HEK293 (cell line): ENCODE results near the gene TMEM72.

Source experiments
- CTCF ChIA-PET: fragments of 350-600 bp; formaldehyde crosslinking; extraction: SDS; loops from one replicate; lab custom pipeline; 2021; ENCODE audit warnings: antibody characterized with exemption; lab: Yijun Ruan, JAX
- POLR2A ChIA-PET: fragments of 300-600 bp; formaldehyde crosslinking; extraction: SDS; loops from one replicate; lab custom pipeline; 2020; ENCODE audit warnings: antibody characterized with exemption, inconsistent platforms; lab: Yijun Ruan, JAX
- H3K27ac ChIP-seq: fragments of 200-500 bp; sonication (Bioruptor generic); 2 replicates; pipeline ENCODE4 v1.5.1; 2014; ENCODE audit warnings: low read depth, low read length, control low read depth, inconsistent platforms; ENCODE audit errors: extremely low read depth
- H3K36me3 ChIP-seq, 2 experiments: fragments of 200-500 bp in 1 of 2; sonication (Bioruptor generic) in 1 of 2; 1 replicate in 1 of 2; 2 replicates in 1 of 2; pipeline ENCODE4 v1.5.1; 2014 to 2017; ENCODE audit warnings: inconsistent platforms in 2 of 2, low read length in 2 of 2; ENCODE audit not compliant: control insufficient read depth in 2 of 2, insufficient read depth in 1 of 2
- H3K4me1 ChIP-seq: fragments of 200-500 bp; sonication (Bioruptor generic); 2 replicates; pipeline ENCODE4 v1.5.1; 2014; ENCODE audit warnings: mild to moderate bottlenecking, low read length, inconsistent platforms; ENCODE audit not compliant: control insufficient read depth, insufficient read depth
- H3K4me3 ChIP-seq: 2 replicates; pipeline ENCODE4 v1.5.1; 2011; ENCODE audit warnings: low read depth, mild to moderate bottlenecking, control low read depth, low read length, moderate library complexity
- H3K9me3 ChIP-seq: fragments of 200-500 bp; sonication (Bioruptor generic); 2 replicates; pipeline ENCODE4 v1.5.1; 2014; ENCODE audit warnings: low read depth, low read length, inconsistent platforms; ENCODE audit not compliant: control insufficient read depth, insufficient read depth
- TCF7L2 ChIP-seq: IDR thresholded peaks from 2 replicates; pipeline ENCODE4 v1.6.1; 2011; ENCODE audit warnings: low read depth, mild to moderate bottlenecking, inconsistent platforms, low read length, moderate library complexity, borderline replicate concordance
- YY1 ChIP-seq: fragments of 450-650 bp; formaldehyde crosslinking; IDR thresholded peaks from 2 replicates; pipeline ENCODE4 v1.5.1; 2018; ENCODE audit warnings: missing biosample characterization, missing genetic modification characterization
- ZFP3 ChIP-seq: fragments of 450-650 bp; formaldehyde crosslinking; IDR thresholded peaks from 2 replicates; pipeline ENCODE4 v1.5.1; 2016; ENCODE audit warnings: low read depth, missing biosample characterization, missing genetic modification characterization
- ZFP69B ChIP-seq: fragments of 450-650 bp; formaldehyde crosslinking; IDR thresholded peaks from 2 replicates; pipeline ENCODE4 v1.5.1; 2016; ENCODE audit warnings: missing biosample characterization, missing genetic modification characterization
- ZNF146 ChIP-seq: fragments of 450-650 bp; formaldehyde crosslinking; IDR thresholded peaks from 2 replicates; pipeline ENCODE4 v1.5.1; 2016; ENCODE audit warnings: missing biosample characterization, missing genetic modification characterization
- ZNF324 ChIP-seq: fragments of 450-650 bp; formaldehyde crosslinking; IDR thresholded peaks from 2 replicates; pipeline ENCODE4 v1.5.1; 2016; ENCODE audit warnings: missing biosample characterization, missing genetic modification characterization
- ZNF391 ChIP-seq: fragments of 450-650 bp; formaldehyde crosslinking; IDR thresholded peaks from 2 replicates; pipeline ENCODE4 v1.5.1; 2016; ENCODE audit warnings: low read depth, missing biosample characterization, missing genetic modification characterization, borderline replicate concordance
- ZNF404 ChIP-seq: fragments of 450-650 bp; formaldehyde crosslinking; IDR thresholded peaks from 2 replicates; pipeline ENCODE4 v1.5.1; 2017; ENCODE audit warnings: missing biosample characterization, missing genetic modification characterization
- ZNF426 ChIP-seq: fragments of 450-650 bp; formaldehyde crosslinking; IDR thresholded peaks from 2 replicates; pipeline ENCODE4 v1.5.1; 2017; ENCODE audit warnings: missing biosample characterization, missing genetic modification characterization, mild to moderate bottlenecking, inconsistent platforms, moderate library complexity
- ZNF571 ChIP-seq: fragments of 450-650 bp; formaldehyde crosslinking; IDR thresholded peaks from 2 replicates; pipeline ENCODE4 v1.5.0; 2017; ENCODE audit warnings: missing biosample characterization, missing genetic modification characterization
- ZNF585B ChIP-seq: fragments of 450-650 bp; formaldehyde crosslinking; IDR thresholded peaks from 2 replicates; pipeline ENCODE4 v1.5.1; 2016; ENCODE audit warnings: missing biosample characterization, missing genetic modification characterization
- ZNF626 ChIP-seq: fragments of 450-650 bp; sonication (Bioruptor Pico); formaldehyde crosslinking; IDR thresholded peaks from 2 replicates; pipeline ENCODE4 v1.5.1; 2018; ENCODE audit warnings: missing biosample characterization, missing genetic modification characterization, inconsistent platforms
- ZNF677 ChIP-seq: fragments of 450-650 bp; IDR thresholded peaks from 2 replicates; pipeline ENCODE4 v1.5.0; 2018; ENCODE audit warnings: missing biosample characterization, mild to moderate bottlenecking, missing genetic modification characterization, moderate library complexity
- ZNF707 ChIP-seq: fragments of 450-650 bp; formaldehyde crosslinking; IDR thresholded peaks from 2 replicates; pipeline ENCODE4 v1.5.1; 2016; ENCODE audit warnings: missing biosample characterization, missing genetic modification characterization
- ZNF776 ChIP-seq: fragments of 450-650 bp; formaldehyde crosslinking; IDR thresholded peaks from 2 replicates; pipeline ENCODE4 v1.5.0; 2017; ENCODE audit warnings: missing biosample characterization, missing genetic modification characterization, borderline replicate concordance
- ZNF785 ChIP-seq: fragments of 450-650 bp; formaldehyde crosslinking; IDR thresholded peaks from 2 replicates; pipeline ENCODE4 v1.5.1; 2016; ENCODE audit warnings: missing biosample characterization, missing genetic modification characterization
- ZSCAN23 ChIP-seq: fragments of 450-650 bp; formaldehyde crosslinking; IDR thresholded peaks from 2 replicates; pipeline ENCODE4 v1.5.1; 2016; ENCODE audit warnings: missing biosample characterization, missing genetic modification characterization
- TF ChIP-seq, protein P1 (sequence below): fragments of 450-650 bp; formaldehyde crosslinking; IDR thresholded peaks from 2 replicates; pipeline ENCODE4 v1.5.1; 2017; ENCODE audit warnings: missing biosample characterization, missing genetic modification characterization
- TF ChIP-seq, protein P2 (sequence below): fragments of 450-650 bp; formaldehyde crosslinking; IDR thresholded peaks from 2 replicates; pipeline ENCODE4 v1.5.1; 2016; ENCODE audit warnings: missing biosample characterization, missing genetic modification characterization, borderline replicate concordance
- TF ChIP-seq, protein P3 (sequence below): fragments of 450-650 bp; formaldehyde crosslinking; IDR thresholded peaks from 2 replicates; pipeline ENCODE4 v1.5.1; 2016; ENCODE audit warnings: missing biosample characterization, missing genetic modification characterization

TMEM72 gene

DNA sequence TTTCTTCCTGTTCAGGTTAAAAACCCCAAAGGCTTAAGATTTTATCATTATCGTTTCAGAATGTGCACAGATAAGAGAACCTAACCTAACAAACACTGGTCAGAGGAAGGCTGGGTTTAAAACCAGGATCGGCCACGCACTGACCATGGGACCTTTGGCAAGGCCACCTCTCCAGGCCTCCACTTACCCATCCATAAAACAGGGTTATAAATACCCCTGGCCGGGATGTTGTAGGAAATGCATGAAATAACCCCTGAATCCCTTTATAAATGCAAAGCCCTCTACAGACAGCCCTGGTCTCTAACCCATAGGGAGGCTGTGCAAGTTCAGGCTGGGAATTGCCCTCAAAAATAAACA is 67.1 kb downstream of the TMEM72 start:
- ChIA-PET POLR2A (interaction anchor here (0.6 to 1.3 kb wide), 9 partner anchors 10 to 1076 kb away, joined by 3 to 10 read pairs (median 4); no protein-coding TSS in a partner anchor), CTCF (interaction anchor here (1.5 to 2.4 kb wide), 2 partner anchors 12 to 45 kb away, joined by 5 to 10 read pairs; no protein-coding TSS in a partner anchor)
- TF ChIP-seq, protein P1, sequence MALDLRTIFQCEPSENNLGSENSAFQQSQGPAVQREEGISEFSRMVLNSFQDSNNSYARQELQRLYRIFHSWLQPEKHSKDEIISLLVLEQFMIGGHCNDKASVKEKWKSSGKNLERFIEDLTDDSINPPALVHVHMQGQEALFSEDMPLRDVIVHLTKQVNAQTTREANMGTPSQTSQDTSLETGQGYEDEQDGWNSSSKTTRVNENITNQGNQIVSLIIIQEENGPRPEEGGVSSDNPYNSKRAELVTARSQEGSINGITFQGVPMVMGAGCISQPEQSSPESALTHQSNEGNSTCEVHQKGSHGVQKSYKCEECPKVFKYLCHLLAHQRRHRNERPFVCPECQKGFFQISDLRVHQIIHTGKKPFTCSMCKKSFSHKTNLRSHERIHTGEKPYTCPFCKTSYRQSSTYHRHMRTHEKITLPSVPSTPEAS (tag by site-specific recombination): no peak
- TF ChIP-seq ZFP3: no peak
- TF ChIP-seq ZNF571 (tag by site-specific recombination): no peak
- TF ChIP-seq ZSCAN23 (tag by site-specific recombination): no peak
- TF ChIP-seq ZNF707 (tag by site-specific recombination): no peak
- no peak for TF ChIP-seq ZFP69B (tag by site-specific recombination)
- TF ChIP-seq, protein P2, sequence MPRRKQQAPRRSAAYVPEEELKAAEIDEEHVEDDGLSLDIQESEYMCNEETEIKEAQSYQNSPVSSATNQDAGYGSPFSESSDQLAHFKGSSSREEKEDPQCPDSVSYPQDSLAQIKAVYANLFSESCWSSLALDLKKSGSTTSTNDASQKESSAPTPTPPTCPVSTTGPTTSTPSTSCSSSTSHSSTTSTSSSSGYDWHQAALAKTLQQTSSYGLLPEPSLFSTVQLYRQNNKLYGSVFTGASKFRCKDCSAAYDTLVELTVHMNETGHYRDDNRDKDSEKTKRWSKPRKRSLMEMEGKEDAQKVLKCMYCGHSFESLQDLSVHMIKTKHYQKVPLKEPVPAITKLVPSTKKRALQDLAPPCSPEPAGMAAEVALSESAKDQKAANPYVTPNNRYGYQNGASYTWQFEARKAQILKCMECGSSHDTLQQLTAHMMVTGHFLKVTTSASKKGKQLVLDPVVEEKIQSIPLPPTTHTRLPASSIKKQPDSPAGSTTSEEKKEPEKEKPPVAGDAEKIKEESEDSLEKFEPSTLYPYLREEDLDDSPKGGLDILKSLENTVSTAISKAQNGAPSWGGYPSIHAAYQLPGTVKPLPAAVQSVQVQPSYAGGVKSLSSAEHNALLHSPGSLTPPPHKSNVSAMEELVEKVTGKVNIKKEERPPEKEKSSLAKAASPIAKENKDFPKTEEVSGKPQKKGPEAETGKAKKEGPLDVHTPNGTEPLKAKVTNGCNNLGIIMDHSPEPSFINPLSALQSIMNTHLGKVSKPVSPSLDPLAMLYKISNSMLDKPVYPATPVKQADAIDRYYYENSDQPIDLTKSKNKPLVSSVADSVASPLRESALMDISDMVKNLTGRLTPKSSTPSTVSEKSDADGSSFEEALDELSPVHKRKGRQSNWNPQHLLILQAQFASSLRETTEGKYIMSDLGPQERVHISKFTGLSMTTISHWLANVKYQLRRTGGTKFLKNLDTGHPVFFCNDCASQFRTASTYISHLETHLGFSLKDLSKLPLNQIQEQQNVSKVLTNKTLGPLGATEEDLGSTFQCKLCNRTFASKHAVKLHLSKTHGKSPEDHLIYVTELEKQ (tag by site-specific recombination): no peak
- TF ChIP-seq ZNF785 (tag by site-specific recombination): no peak
- no peak for TF ChIP-seq ZNF626 (tag by site-specific recombination)
- TF ChIP-seq ZNF146: no peak
- TF ChIP-seq ZNF404 (tag by site-specific recombination): no peak
- no peak for TF ChIP-seq ZNF324 (tag by site-specific recombination)
- TF ChIP-seq ZNF391 (tag by site-specific recombination): no peak
- TF ChIP-seq YY1 (tag by site-specific recombination): no peak
- TF ChIP-seq TCF7L2: no peak
- no peak for TF ChIP-seq ZNF776 (tag by site-specific recombination)
- no peak for TF ChIP-seq ZNF426 (tag by site-specific recombination)
- TF ChIP-seq ZNF585B (tag by site-specific recombination): no peak
- TF ChIP-seq, protein P3, sequence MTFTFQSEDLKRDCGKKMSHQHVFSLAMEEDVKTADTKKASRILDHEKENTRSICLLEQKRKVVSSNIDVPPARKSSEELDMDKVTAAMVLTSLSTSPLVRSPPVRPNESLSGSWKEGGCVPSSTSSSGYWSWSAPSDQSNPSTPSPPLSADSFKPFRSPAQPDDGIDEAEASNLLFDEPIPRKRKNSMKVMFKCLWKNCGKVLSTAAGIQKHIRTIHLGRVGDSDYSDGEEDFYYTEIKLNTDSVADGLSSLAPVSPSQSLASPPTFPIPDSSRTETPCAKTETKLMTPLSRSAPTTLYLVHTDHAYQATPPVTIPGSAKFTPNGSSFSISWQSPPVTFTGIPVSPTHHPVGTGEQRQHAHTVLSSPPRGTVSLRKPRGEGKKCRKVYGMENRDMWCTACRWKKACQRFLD (tag by site-specific recombination): no peak
- no peak for TF ChIP-seq ZNF677
- no peaks in the 10 kb centered on the region for H3K9me3 ChIP-seq
- peaks cover 0 to 5% of the 10 kb centered on the region in 2 experiments; a peak in 1 of 3 replicates for H3K36me3 ChIP-seq
- peak overlapping the region; percentile 46; the same call in 1 of the 2 replicates for H3K27ac ChIP-seq
- peak overlapping the region; percentile 20 for H3K4me3 ChIP-seq
- peaks cover 26% of the 10 kb centered on the region for H3K4me1 ChIP-seq
